G401 (cell line): ENCODE results near the gene GCSH. TPM values are rescaled to one million over a fixed set of nuclear protein-coding genes. Genes with fewer than 3 reads are reported as not detected.
"Not testable (repeated sequence)": the region's sequence is repeated elsewhere in the genome, so short reads cannot be mapped to it uniquely, and the experiment has no call there.

Experiments
- DNase-seq: peaks from one replicate; pipeline ENCODE4 v3.0.0-alpha.2; 2015; ENCODE audit warnings: low spot score
- in situ Hi-C: cut with HindIII; loops from 2 replicates; pipeline ENCODE4 v1.10.0; 2016; ENCODE audit warnings: low sequenced_read_pairs, mixed read lengths
- total RNA-seq: library from RNA; depleted of rRNA; stranded (reverse); fragments of >200 nt; shearing (Covaris generic); gene quantifications from 2 replicates; pipeline ENCODE4 v1.2.3, GENCODE V29; 2014; rRNA removed

The GCSH gene
- total RNA-seq, result 122 and 128 TPM in 2 replicates

GRCh38 chr16:81095953-81096714 lies at the start of gene GCSH:
TSS of gene GCSH (minus strand) at chr16:81096395. CDS start at chr16:81096278, 117 bp downstream.
- DNase-seq, result peak; percentile 99
- in situ Hi-C loops, result no loop called here

GRCh38 chr16:81143921-81144471 lies 47.8 kb upstream of the GCSH start:
- DNase-seq, result no peak
- in situ Hi-C loops, result no loop called here

- no peak for DNase-seq
- in situ Hi-C loops, result no loop called here
These were observed 46.7 kb upstream of the GCSH start for GRCh38 chr16:81142864-81143263.

- DNase-seq, result no peak
- in situ Hi-C loops, result no loop called here
These were observed 45.0 kb upstream of the GCSH start for GRCh38 chr16:81140930-81141780.

GRCh38 chr16:81138831-81139557 lies 42.8 kb upstream of the GCSH start:
- DNase-seq, result no peak
- in situ Hi-C loops, result no loop called here

- no peak for DNase-seq
- in situ Hi-C loops, result no loop called here
These were observed 41.6 kb upstream of the GCSH start for GRCh38 chr16:81137754-81138153.

GRCh38 chr16:81136390-81137335 lies 40.5 kb upstream of the GCSH start:
- no peak for DNase-seq
- in situ Hi-C loops, result no loop called here

GRCh38 chr16:81130126-81130525 lies 33.9 kb upstream of the GCSH start:
- in situ Hi-C loops, result no loop called here
- DNase-seq, result no peak

GRCh38 chr16:81128726-81129524 lies 32.7 kb upstream of the GCSH start:
- DNase-seq, result no peak
- in situ Hi-C loops, result no loop called here

- no peak for DNase-seq
- in situ Hi-C loops, result no loop called here
These were observed 30.9 kb upstream of the GCSH start for GRCh38 chr16:81127051-81127450.

- in situ Hi-C loops, result no loop called here
- no peak for DNase-seq
These were observed 27.1 kb upstream of the GCSH start for GRCh38 chr16:81123092-81123852.

GRCh38 chr16:81121474-81121990 lies 25.3 kb upstream of the GCSH start:
- DNase-seq, result no peak
- in situ Hi-C loops, result no loop called here

GRCh38 chr16:81117436-81117835 lies 21.2 kb upstream of the GCSH start:
- in situ Hi-C loops, result no loop called here
- DNase-seq, result no peak

- in situ Hi-C loops, result no loop called here
- no peak for DNase-seq
These were observed 20.1 kb upstream of the GCSH start for GRCh38 chr16:81116285-81116684.

- in situ Hi-C loops, result no loop called here
- no peak for DNase-seq
These were observed 16.3 kb upstream of the GCSH start for GRCh38 chr16:81112453-81112852.

- DNase-seq, in situ Hi-C loops: not testable (repeated sequence)
These were observed 13.1 kb upstream of the GCSH start for GRCh38 chr16:81109274-81109673.

GRCh38 chr16:81107511-81107910 lies 11.3 kb upstream of the GCSH start:
- in situ Hi-C loops, result no loop called here
- no peak for DNase-seq
